GM19397 (cell line): ENCODE data around the gene ROPN1B.
"Not testable (repeated sequence)": the region's sequence is repeated elsewhere in the genome, so short reads cannot be mapped to it uniquely, and the experiment has no call there.

Experiments
- ATAC-seq: cut with Tn5 transposase; IDR thresholded peaks from one replicate; pipeline ENCODE4 v1.9.1; 2021; ENCODE audit warnings: mild to moderate bottlenecking, moderate library complexity; ENCODE audit not compliant: unreplicated experiment

Gene ROPN1B

DNA sequence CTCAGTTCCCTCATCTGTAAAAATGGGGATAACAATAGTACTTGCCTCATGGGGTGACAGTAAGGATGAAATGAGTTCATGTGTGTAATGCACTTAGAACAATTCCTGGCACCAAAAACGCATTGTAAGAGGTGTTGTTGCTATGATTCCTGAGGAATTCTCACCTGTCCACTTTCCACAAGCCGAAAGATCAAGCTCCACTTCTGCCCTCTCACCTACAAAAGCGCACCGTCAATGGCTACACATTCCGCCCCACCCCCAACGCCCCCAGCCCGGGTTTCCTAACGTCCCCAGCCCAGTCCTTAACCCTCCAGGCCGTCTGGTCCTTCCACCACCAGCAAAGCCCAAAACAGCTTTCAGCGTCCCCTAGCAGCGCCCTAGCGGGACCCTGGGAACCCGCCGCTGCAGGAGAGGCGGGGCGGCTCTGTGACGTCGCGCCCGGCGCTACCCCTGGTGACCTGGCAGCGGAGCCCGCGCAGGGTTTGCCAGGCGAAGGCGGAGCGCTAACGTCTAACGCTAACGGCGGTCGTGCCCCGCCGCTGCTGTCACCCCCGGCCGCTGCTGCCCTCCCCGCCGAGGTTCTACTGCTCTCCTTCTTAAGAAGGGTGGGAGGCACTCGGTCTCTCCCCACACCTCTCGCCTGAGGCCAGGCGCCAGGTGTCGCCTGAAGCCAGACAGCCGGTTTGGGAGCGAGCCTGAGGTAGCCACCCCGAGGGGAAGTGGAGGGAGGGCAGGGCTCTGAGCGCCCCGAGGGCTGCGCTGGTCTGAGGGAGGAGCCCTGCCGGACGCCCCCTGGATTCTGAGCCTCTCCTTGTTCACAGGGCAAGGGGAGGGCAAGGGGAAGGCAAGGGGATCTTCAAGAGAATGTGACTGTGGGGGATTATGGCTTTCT, at the start of gene ROPN1B:
Gene ROPN1B (plus strand): TSS at position 478 of the 892 bp plus-strand sequence. CDS start 2,877 bp downstream, outside the sequence.
- ATAC-seq: not testable (repeated sequence)

DNA sequence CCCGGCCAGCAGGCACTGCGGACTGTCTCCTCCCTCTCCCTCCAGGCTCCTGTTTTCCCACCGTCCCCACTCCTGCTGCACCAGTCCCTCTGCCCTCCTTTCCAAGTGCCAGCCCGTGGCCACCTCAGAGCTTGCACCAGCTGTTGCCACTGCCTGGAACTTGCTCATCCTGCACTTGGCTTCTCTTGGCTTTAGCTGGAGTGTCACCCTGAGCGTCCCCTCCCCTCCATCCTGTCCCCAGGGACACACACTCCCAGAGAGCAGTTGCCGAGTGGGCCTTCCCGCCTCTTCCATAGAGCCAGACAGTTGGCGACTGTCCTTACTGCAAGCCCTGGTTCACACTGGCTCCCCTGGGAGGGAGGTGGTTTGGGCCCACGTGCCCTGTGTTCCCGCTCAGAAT, 48.8 kb upstream of the ROPN1B start:
- not testable (repeated sequence) for ATAC-seq

DNA sequence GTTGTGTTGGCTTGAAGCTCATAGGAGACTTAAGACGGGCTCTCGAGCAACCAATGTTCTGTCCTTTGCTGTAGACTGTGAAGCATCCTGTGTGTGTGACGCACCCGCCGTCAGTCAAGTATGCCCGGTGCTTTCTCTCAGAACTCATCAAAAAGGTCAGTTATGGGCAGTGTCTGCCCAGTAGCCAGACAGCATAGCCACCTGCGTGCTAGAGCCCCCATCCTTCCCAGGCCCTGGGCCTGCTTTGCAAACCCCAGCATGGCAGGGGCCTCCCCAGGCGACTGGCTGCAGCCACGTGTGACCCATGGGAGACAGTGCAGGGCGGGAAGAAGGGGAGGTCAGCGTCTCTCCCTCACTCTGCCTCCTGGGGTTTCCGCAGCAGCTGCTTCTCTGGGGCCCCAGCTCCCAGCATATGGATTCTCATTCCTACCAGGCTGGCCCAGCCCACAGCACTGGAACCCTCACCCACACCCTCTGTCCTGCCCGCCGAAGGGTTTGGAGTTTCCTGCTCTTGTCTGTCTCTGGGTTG, 48.2 kb upstream of the ROPN1B start:
- ATAC-seq: not testable (repeated sequence)

DNA sequence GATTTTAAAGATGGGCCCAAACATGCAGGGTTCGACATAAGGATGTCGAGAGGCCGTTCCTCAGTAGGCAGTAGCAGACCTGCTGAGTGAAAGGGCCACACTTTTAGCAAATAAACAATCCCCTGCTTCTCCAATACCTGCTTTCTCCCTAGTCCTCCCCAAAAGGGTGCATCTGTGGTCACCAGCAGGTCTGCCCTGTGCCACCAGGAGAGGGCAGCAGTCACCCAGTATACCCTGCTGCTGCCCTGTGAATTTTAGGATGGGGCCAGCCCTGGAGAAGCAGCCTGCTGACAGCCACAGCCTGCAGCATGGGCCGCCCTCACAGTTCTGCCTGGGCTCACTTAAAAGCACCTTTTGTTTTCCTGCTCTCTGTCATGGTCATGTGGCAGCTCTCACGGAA, 47.3 kb upstream of the ROPN1B start:
- not testable (repeated sequence) for ATAC-seq

GRCh38 chr3:125923324-125924115, 45.5 kb upstream of the ROPN1B start:
- ATAC-seq: not testable (repeated sequence)

DNA sequence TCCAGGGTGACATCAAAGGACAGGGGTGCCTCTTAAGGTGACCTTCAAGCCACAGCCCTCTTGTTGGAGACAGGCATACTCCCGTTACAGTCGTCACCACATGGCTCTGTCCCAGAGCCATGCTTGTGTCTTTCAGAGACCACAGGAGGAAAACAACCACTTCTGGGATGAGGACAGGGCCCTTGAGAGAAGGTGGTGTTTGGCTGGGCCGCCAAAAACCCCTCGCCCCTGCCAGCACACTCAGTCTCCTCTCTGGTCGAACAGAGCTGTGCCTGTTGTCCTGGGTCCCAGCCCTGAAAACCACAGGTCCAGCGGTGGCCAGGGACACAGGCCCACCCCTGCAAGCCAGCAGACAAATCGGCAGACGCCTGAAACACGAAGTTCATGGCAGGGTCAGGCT, 44.7 kb upstream of the ROPN1B start:
- not testable (repeated sequence) for ATAC-seq

DNA sequence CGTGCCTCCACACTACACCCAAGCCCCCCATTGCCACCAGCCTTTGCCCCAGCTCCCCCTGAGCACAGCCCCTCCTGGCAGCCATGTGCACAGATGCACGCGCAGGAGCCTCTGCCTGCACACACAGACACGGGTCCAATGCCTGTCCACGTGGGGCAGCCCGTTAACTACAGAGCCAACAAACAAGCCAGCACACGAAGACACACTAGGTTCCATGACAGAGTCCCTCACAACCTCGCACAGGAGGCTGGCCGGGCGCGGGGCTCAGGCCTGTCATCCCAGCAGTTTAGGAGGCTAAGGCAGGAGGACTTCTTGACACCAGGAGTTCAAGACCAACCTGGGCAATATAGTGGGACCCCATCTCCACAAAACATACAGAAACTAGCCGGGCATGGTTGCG, 43.3 kb upstream of the ROPN1B start:
- ATAC-seq: not testable (repeated sequence)

GRCh38 chr3:125928771-125929545, 40.0 kb upstream of the ROPN1B start:
- ATAC-seq: not testable (repeated sequence)

DNA sequence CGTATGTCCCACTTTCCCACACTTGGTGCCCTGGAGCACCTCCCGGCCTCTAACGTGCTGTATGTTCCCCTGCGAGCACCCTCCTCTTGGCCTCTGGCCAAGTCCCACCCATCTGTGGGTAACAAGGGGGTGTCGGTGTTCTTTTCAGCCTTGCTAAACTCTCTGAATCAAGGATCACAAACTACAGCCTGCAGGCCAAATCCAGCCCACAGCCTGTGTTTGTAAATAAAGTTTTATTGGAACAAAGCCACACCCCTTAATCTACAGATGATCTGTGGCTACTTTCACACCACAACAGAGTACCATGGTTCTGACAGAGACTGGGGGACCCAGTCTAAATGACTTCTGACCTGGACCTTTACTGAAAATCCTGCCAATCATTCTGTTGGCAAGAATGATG, 39.2 kb upstream of the ROPN1B start:
- not testable (repeated sequence) for ATAC-seq

DNA sequence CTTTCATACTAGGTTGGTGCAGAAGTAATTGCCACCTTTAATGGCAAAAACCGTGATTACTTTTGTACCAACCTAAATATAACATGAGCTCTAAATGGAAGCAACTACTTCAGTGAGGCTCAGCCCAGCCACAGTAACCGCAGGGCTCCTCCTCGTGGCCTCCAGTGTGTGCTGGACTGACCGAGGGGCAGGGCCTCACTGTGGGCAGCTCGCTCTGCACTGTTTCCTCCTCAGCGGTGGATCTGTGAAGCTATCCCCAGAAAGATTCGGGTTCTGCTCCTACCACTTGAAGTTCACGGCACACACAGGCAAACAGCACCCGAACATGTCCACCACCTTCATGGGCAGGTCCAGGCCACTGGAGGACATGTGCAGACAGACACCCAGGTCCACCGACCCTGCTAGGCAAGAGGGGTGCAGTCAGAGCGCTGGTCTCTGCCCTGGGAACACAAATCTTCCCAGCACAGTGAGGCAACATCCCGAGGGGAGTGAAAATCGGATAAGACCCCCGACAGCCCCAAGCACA, 37.6 kb upstream of the ROPN1B start:
- not testable (repeated sequence) for ATAC-seq

- not testable (repeated sequence) for ATAC-seq
These were observed 35.4 kb upstream of the ROPN1B start for GRCh38 chr3:125933397-125934173.

- not testable (repeated sequence) for ATAC-seq
These were observed 33.6 kb upstream of the ROPN1B start for GRCh38 chr3:125935252-125935874.

DNA sequence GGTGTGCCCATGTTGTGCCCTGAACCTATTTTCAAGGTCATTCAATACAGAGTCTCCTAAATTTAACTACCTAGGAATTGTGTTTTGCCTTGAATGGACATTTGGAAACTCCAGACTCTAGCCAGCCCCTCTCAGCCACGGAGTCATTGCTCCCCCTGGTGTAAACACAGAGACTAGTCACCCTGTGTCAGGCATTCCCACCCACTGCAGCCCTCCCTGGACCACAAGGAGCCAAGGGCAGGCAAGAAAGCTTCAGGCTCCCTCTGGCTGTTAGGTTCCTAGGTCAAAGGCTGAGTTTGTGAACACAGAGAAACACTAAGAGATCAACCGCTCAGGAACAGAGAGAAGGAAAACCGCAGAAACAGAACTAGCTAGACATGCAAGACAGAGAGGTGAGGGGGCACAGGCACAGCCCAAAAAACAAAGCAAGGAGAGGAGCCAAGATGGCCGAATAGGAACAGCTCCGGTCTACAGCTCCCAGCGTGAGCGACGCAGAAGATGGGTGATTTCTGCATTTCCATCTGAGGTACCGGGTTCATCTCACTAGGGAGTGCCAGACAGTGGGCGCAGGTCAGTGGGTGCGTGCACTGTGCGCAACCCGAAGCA, 32.7 kb upstream of the ROPN1B start:
- ATAC-seq: not testable (repeated sequence)

DNA sequence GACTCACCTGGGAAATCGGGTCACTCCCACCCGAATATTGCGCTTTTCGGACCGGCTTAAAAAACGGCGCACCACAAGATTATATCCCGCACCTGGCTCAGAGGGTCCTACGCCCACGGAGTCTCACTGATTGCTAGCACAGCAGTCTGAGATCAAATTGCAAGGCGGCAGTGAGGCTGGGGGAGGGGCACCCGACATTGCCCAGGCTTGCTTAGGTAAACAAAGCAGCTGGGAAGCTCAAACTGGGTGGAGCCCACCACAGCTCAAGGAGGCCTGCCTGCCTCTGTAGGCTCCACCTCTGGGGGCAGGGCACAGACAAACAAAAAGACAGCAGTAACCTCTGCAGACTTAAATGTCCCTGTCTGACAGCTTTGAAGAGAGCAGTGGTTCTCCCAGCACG, 32.1 kb upstream of the ROPN1B start:
- ATAC-seq: not testable (repeated sequence)

DNA sequence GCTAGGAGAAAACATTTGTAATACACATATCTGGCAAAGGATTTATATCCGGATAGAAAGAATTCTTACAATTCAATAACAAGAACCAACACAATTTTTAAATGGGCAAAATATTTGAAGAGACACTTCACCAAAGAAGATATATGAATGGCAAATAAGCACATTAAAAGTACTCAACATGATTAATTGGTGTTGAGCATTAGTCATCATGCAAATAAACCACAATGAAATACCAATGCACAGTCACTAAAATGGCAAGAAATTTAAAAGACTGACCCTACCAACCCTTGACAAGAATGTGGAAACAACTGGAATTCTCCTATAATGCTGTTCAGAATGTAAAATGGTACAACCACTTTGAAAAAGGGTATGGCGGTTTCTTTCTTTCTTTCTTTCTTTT, 21.2 kb upstream of the ROPN1B start:
- ATAC-seq: not testable (repeated sequence)

GRCh38 chr3:125948901-125949300, 20.1 kb upstream of the ROPN1B start:
- ATAC-seq: not testable (repeated sequence)

DNA sequence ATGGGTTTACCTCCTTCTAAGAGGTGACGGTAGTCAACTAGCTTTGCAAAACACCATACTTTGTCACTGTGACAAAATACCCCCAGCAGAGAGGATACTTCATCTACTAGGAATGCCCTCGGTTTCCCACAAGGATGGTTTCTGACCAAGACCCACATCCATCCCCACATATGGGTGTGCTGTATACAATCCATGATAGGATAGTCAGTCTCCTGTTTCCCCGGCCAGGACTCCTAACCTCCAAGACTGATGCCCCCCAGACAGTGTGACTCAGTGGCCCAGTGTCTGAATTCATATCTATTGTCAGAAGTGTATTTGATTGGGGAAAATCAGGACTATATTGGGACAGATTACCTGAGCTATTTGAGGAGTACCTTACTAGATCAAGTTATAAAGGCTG, 17.8 kb upstream of the ROPN1B start:
- not testable (repeated sequence) for ATAC-seq

GRCh38 chr3:125957020-125957419, 12.0 kb upstream of the ROPN1B start:
- not testable (repeated sequence) for ATAC-seq
